H1 (cell line): ENCODE data around the gene EEF1G. TPM values are rescaled to one million over a fixed set of nuclear protein-coding genes. Genes with fewer than 3 reads are reported as not detected.

Experiments
- CHD7 ChIP-seq: fragments of 300-600 bp; sonication (generic); IDR thresholded peaks from 2 replicates; pipeline ENCODE4 v1.7.1; 2012; ENCODE audit warnings: low read length, moderate library complexity, mild to moderate bottlenecking, inconsistent platforms; ENCODE audit not compliant: insufficient replicate concordance
- HDAC6 ChIP-seq: IDR thresholded peaks from one replicate; pipeline ENCODE4 v1.7.1; 2012; ENCODE audit warnings: low read depth, mild to moderate bottlenecking, inconsistent platforms, low read length, moderate library complexity
- polyA plus RNA-seq, 7 experiments: library from polyadenylated mRNA; depleted of rRNA in 3 of 7; stranded (reverse) in 5 of 7; unstranded in 2 of 7; fragments of >200 nt in 5 of 7; fragments of 200-250 nt in 2 of 7; gene quantifications; 1 replicate in 5 of 7; 2 replicates in 1 of 7; 4 replicates in 1 of 7; pipeline versions ENCODE4 v1.2.1 to v1.2.3, GENCODE V29; 2011 to 2013; ENCODE audit warnings: missing spikeins in 2 of 7, mixed read lengths in 2 of 7
- total RNA-seq: library from RNA; stranded (reverse); fragmentation: NEBNext Ultra II Directional; extraction: Animal tissue kit (Norgen Biotek cat#: 25700); gene quantifications from 2 replicates; pipeline ENCODE4 v1.2.1, GENCODE V29; 2021

The EEF1G gene
- total and polyA plus RNA-seq, 2 of the 8 experiments (the other 6 are each of a cell fraction or from before 2014, with no cell fraction given): 1,627 to 1,996 TPM

- TF ChIP-seq CHD7: no peak
- TF ChIP-seq HDAC6: no peak
Observed at GRCh38 chr11:62567018-62567633, 6.6 kb downstream of the EEF1G start (continued).
